ACC112 (cell line): ENCODE results near the gene HBS1L.

ENCODE experiments used
- H2AFZ ChIP-seq: fragments of 200-600 bp; sonication (generic); one replicate; pipeline ENCODE4 v1.6.0; 2017; ENCODE audit warnings: antibody characterized with exemption, low read length; ENCODE audit not compliant: unreplicated experiment
- H3K27ac ChIP-seq: fragments of 200-600 bp; sonication (generic); 2 replicates; pipeline ENCODE4 v1.5.1; 2014; ENCODE audit warnings: low read depth, mild to moderate bottlenecking, antibody characterized with exemption, low read length, moderate library complexity
- H3K27me3 ChIP-seq: fragments of 200-600 bp; sonication (generic); 2 replicates; pipeline ENCODE4 v1.6.1; 2014; ENCODE audit warnings: mild to moderate bottlenecking, antibody characterized with exemption, low read length, moderate library complexity, mixed read lengths; ENCODE audit not compliant: insufficient read depth
- H3K36me3 ChIP-seq: fragments of 200-600 bp; sonication (generic); 2 replicates; pipeline ENCODE4 v1.6.1; 2016; ENCODE audit warnings: mild to moderate bottlenecking, antibody characterized with exemption, low read length, moderate library complexity, mixed read lengths; ENCODE audit not compliant: insufficient read depth
- H3K4me1 ChIP-seq: fragments of 200-600 bp; sonication (generic); one replicate; pipeline ENCODE4 v1.6.1; 2016; ENCODE audit warnings: low read length, mixed read lengths; ENCODE audit not compliant: insufficient read depth, unreplicated experiment, control insufficient read depth
- H3K4me3 ChIP-seq: fragments of 200-600 bp; sonication (generic); 2 replicates; pipeline ENCODE4 v1.5.1; 2014; ENCODE audit warnings: mild to moderate bottlenecking, low read depth, low read length
- H3K79me2 ChIP-seq: fragments of 200-600 bp; sonication (generic); one replicate; pipeline ENCODE4 v1.6.0; 2016; ENCODE audit warnings: low read length; ENCODE audit not compliant: control insufficient read depth, unreplicated experiment, insufficient read depth

The HBS1L gene

DNA sequence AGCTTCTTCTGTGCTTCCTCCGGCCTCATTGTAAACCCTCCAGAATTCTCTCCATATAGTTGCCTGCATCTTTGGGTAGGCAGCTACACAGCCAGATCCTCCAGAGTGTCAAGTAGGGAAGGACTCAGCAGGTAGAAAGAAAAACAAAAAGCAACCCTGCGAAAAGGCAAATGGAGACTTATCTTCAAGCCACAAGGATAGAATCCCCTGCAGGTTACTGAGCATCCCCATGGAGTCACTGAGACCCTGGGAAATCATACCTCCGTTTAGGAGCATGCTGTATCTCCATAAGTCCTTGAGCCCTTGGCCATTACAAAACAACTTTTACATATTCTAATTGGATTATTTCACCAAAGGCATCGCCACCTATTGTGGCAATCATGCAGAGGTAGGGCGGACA is 133.3 kb downstream of the HBS1L start:
- H2AFZ ChIP-seq, result no peak overlapping the region

DNA sequence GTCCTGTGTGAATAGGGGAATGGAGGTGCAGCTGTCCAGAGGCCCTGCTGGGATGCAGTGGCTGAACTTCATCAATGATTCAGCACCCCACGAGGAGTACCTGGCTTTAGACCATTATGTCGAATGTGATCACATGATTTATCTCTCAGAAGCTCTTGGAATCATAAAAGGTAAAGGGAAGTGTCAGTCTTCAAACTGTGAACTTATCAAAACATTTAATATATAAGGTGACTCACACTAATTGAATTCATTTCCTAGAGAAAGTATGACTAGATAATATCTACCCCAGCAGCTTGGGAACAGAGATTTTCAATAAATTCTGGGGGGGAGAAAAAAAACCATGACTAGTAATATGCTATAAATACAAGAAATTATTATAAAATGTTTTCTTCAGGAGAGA is 134.2 kb downstream of the HBS1L start:
- H3K79me2 ChIP-seq, result no peaks in the 10 kb centered on the region
- H3K4me1 ChIP-seq, result peaks cover 4% of the 10 kb centered on the region
- no peak overlapping the region for H2AFZ ChIP-seq
- no peaks in the 10 kb centered on the region for H3K27me3 ChIP-seq
- no peak overlapping the region for H3K27ac ChIP-seq
- H3K36me3 ChIP-seq, result no peaks in the 10 kb centered on the region
- no peak overlapping the region for H3K4me3 ChIP-seq

More for the DNA sequence above, 133.3 kb downstream of the HBS1L start:
- Histone ChIP-seq H3K27ac (no peak overlapping the region), H3K79me2 (no peaks in the 10 kb centered on the region), H3K36me3 (no peaks in the 10 kb centered on the region), H3K4me3 (no peak overlapping the region), H3K27me3 (no peaks in the 10 kb centered on the region), H3K4me1 (peaks cover 8% of the 10 kb centered on the region)

DNA sequence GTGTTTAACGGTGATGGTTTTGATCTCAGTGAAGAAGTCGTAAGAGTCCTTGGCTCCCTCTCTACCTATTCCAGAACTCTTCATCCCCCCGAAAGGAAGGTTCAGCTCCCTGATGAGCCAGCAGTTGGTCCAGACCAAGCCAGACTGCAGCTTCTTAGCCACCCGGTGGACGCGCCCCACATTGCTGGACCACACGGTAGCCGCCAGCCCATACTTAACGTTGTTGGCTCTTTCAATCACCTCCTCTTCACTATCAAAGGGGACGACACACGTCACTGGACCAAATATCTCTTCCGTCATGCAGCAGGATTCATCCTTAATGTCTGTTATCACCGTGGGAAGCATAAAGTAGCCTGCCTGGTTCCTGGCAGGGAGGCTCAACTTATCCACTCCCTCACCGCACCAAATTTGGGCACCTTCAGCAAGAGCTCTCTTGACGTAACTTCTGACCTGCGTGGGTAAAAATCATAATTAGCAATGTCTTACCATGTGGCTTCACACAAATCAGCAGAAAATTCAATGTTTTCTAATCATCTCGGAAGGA is 136.1 kb downstream of the HBS1L start:
- Histone ChIP-seq H3K27ac (no peak overlapping the region), H3K79me2 (no peaks in the 10 kb centered on the region), H3K36me3 (no peaks in the 10 kb centered on the region), H2AFZ (no peak overlapping the region), H3K4me3 (no peak overlapping the region), H3K27me3 (no peaks in the 10 kb centered on the region), H3K4me1 (peaks cover 3% of the 10 kb centered on the region)

DNA sequence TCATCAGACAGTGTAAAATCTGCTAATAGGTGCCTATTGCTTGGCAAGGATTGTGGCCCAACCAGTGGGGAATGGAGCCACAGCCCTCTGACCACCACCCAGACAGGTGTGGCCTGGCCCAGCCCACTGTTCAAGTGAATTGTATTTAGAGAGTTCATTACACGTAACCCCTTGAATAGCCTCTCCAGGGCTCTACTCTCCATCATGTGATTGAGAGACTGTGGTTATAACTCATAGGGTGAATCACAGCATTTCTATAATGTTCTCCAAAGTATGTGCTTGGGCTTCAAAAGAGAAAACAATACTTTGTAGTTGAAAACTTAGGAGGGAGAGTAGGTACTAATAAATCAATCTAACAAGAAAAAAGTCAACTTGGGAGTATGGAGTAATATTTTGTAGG is 143.1 kb downstream of the HBS1L start:
- peak overlapping the region; percentile 35 for H2AFZ ChIP-seq
- no peaks in the 10 kb centered on the region for H3K79me2 ChIP-seq
- H3K4me3 ChIP-seq, result no peak overlapping the region
- H3K27ac ChIP-seq, result peak overlapping the region; percentile 52
- H3K27me3 ChIP-seq, result no peaks in the 10 kb centered on the region
- H3K4me1 ChIP-seq, result peaks cover 45% of the 10 kb centered on the region
- no peaks in the 10 kb centered on the region for H3K36me3 ChIP-seq

DNA sequence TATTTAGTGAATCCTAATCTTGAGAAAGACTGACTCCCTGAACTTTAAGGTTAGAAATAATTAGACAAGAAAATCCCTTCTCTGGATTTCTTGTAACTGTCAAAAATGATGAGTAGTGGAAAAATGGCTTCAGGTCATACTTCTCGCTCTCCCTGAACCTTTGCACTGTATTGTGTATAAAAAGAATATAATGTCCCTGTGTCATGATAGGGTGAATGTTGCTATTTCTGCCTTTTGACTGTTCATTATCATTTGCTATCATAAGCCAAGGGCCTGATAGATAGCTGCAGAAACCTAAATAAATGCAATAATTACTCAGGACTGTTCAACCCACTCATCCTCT is 144.1 kb downstream of the HBS1L start:
- Histone ChIP-seq H3K27me3 (no peaks in the 10 kb centered on the region), H3K27ac (peak overlapping the region; percentile 96), H3K4me3 (no peak overlapping the region), H2AFZ (peak overlapping the region; percentile 7), H3K36me3 (no peaks in the 10 kb centered on the region), H3K4me1 (peaks cover 45% of the 10 kb centered on the region), H3K79me2 (no peaks in the 10 kb centered on the region)
